ENCODE data around the gene TDRKH. TPM values are rescaled to one million over a fixed set of nuclear protein-coding genes. Genes with fewer than 3 reads are reported as not detected.

TDRKH gene
- total RNA-seq, 1 donor from 2014 or later: 40.1 TPM

DNA sequence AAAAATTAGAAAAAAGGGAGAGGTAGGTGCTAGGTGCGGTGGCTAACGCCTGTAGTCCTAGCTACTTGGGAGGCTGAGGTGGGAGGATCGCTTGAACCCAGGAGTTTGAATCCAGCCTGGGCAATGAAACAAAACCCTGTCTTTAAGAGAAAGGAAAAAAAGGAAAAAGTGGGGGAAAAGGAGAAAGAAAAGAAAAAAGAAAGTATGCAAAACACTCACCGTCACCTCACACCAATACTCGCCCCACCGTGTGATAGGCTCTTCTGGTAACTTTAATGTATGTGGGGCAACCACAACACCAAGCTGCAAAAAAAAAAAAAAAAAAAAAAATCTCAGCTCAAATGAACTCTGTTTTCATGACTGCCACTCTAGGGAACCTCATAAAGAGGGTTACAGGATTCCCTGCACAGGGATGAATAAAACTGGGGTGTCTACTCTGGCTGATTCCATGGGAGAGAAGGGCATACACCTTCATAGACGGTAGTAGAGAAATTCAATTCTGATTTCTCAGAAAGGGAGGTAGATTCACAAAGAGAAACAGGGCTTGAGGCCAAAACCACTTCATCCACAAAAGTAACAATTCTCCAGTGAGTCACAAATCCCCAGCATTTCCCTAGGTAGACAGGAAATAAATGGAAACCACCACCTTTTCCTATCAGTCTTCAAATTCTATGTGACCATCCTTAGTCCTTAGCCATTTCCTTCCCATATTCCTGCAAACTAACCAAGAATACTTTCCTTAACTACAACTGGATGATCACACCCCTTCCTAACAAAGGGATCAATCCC lies 29.5 kb downstream of the TDRKH start:
- no peak for TF ChIP-seq CTCF (IDR thresholded peaks at IDR 0.05; ENCODE audit: partially characterized antibody, unreplicated experiment)
- H3K4me3 Mint-ChIP-seq (ENCODE audit: unreplicated experiment): no peak overlapping the region
- H3K4me1 Mint-ChIP-seq (ENCODE audit: low read depth, unreplicated experiment): peaks cover 8% of the 10 kb centered on the region
- no peak for DNase-seq
- H3K9me3 Mint-ChIP-seq (ENCODE audit: unreplicated experiment): peaks cover 4% of the 10 kb centered on the region
- peaks cover 2% of the 10 kb centered on the region for H3K27me3 Mint-ChIP-seq (ENCODE audit: unreplicated experiment)
- no peak overlapping the region for H3K27ac Mint-ChIP-seq (ENCODE audit: unreplicated experiment)
- peaks cover 4% of the 10 kb centered on the region for H3K36me3 Mint-ChIP-seq (ENCODE audit: unreplicated experiment)

DNA sequence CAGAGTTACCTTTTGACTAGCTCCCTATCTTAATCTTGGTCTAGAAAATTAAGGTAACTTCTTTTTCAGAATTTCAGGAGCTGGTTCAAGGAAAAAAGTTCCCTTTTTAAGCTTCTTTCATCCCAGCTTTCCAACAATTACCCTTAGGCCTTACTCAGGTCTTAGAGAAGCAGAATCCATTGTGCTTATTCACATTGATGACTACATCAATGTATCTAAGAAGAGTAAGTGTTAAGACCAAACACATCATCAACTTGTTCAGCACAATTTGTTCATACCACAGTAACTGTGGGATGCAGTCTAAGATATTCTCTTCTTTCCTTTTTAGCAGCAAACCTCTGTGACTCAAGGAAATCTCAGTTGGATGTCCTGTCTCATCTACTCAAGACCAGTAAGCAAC lies 31.1 kb downstream of the TDRKH start:
- peaks cover 4% of the 10 kb centered on the region for H3K36me3 Mint-ChIP-seq (ENCODE audit: unreplicated experiment)
- H3K4me1 Mint-ChIP-seq (ENCODE audit: low read depth, unreplicated experiment): peaks cover 6% of the 10 kb centered on the region
- no peak overlapping the region for H3K4me3 Mint-ChIP-seq (ENCODE audit: unreplicated experiment)
- no peak for DNase-seq
- peaks cover 2% of the 10 kb centered on the region for H3K27me3 Mint-ChIP-seq (ENCODE audit: unreplicated experiment)
- no peak overlapping the region for H3K27ac Mint-ChIP-seq (ENCODE audit: unreplicated experiment)
- TF ChIP-seq CTCF (IDR thresholded peaks at IDR 0.05; ENCODE audit: partially characterized antibody, unreplicated experiment): no peak
- peaks cover 3% of the 10 kb centered on the region for H3K9me3 Mint-ChIP-seq (ENCODE audit: unreplicated experiment)

DNA sequence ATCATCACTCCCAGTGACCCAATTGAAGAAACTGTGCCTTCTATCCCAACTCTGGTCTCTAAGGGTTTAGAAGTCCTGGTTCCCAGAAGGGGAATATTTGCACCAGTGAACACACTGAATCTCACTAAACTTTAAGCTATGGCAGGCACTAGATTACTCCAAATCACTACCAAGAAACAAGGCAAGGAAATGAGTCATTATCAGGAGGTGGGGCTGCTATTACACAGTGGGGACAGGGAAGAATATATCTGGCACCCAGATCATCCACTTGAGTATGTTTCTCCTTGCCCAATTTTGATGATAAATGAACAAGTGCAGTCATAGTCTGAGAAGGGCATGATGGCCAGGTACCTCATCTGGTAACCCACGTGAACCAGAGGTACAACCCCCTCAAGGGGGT lies 34.0 kb downstream of the TDRKH start:
- no peak for TF ChIP-seq CTCF (IDR thresholded peaks at IDR 0.05; ENCODE audit: partially characterized antibody, unreplicated experiment)
- no peaks in the 10 kb centered on the region for H3K27me3 Mint-ChIP-seq (ENCODE audit: unreplicated experiment)
- H3K36me3 Mint-ChIP-seq (ENCODE audit: unreplicated experiment): peaks cover 4% of the 10 kb centered on the region
- H3K9me3 Mint-ChIP-seq (ENCODE audit: unreplicated experiment): no peaks in the 10 kb centered on the region
- no peak for DNase-seq
- no peak overlapping the region for H3K4me3 Mint-ChIP-seq (ENCODE audit: unreplicated experiment)
- no peaks in the 10 kb centered on the region for H3K4me1 Mint-ChIP-seq (ENCODE audit: low read depth, unreplicated experiment)
- H3K27ac Mint-ChIP-seq (ENCODE audit: unreplicated experiment): no peak overlapping the region

- peaks cover 16% of the 10 kb centered on the region for H3K36me3 Mint-ChIP-seq (ENCODE audit: unreplicated experiment)
- no peak for TF ChIP-seq CTCF (IDR thresholded peaks at IDR 0.05; ENCODE audit: partially characterized antibody, unreplicated experiment)
- no peak for DNase-seq
- H3K4me1 Mint-ChIP-seq (ENCODE audit: low read depth, unreplicated experiment): no peaks in the 10 kb centered on the region
- no peak overlapping the region for H3K27ac Mint-ChIP-seq (ENCODE audit: unreplicated experiment)
- peaks cover 5% of the 10 kb centered on the region for H3K27me3 Mint-ChIP-seq (ENCODE audit: unreplicated experiment)
- peaks cover 5% of the 10 kb centered on the region for H3K9me3 Mint-ChIP-seq (ENCODE audit: unreplicated experiment)
- H3K4me3 Mint-ChIP-seq (ENCODE audit: unreplicated experiment): no peak overlapping the region
These were observed 48.8 kb downstream of the TDRKH start for GRCh38 chr1:151741516-151741915.

DNA sequence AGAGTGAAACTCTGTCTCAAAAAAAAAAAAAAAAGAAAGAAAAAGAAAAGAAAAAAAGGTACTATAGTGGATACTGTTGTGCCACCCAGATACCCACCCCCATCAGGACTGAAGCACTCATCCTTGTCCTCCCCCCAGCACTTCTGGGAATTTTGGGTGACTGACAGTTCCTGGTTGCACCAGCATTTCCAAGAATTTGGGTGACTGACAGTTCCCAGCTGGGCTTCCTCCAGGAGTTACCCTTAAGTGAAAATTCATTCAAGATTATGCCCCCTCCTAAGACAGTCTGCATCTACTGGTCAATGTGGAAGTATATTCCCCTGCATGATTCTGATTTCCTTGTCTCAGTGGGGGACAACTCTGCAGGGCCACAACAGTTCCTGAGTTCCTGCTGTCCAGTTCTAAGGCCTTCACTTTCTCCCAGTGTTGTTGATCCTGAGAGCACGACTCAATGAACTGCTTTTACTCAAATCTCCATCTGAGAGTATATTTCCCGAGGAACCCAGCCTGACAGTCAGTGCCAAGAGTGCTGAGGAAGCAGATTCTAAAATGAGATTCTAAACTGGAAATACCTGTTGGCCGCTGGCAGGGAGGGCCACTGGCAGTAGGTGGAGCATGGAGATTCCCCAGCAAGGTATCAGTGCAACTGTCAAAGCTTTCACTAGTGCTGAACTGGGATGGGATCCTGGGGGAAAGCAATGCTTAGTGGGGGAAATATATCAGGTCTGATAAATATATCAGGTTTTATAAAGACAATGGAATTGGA lies 50.5 kb downstream of the TDRKH start:
- H3K27ac Mint-ChIP-seq (ENCODE audit: unreplicated experiment): no peak overlapping the region
- no peak for TF ChIP-seq CTCF (IDR thresholded peaks at IDR 0.05; ENCODE audit: partially characterized antibody, unreplicated experiment)
- no peak overlapping the region for H3K4me3 Mint-ChIP-seq (ENCODE audit: unreplicated experiment)
- no peaks in the 10 kb centered on the region for H3K4me1 Mint-ChIP-seq (ENCODE audit: low read depth, unreplicated experiment)
- peaks cover 17% of the 10 kb centered on the region for H3K36me3 Mint-ChIP-seq (ENCODE audit: unreplicated experiment)
- peaks cover 5% of the 10 kb centered on the region for H3K27me3 Mint-ChIP-seq (ENCODE audit: unreplicated experiment)
- peaks cover 5% of the 10 kb centered on the region for H3K9me3 Mint-ChIP-seq (ENCODE audit: unreplicated experiment)
- DNase-seq: no peak

Data from glutamatergic neuron (in vitro differentiated cells).